Testis (tissue), 2 donors: ENCODE data around the gene LPAR1.

Experiments
- CTCF ChIP-seq, 3 experiments: fragments of 450-650 bp in 2 of 3; fragments of 200-600 bp in 1 of 3; sonication (generic) in 1 of 3; IDR thresholded peaks; one replicate each; pipeline ENCODE4 v1.5.1; 2016 to 2019; ENCODE audit warnings: antibody characterized with exemption in 3 of 3, mild to moderate bottlenecking in 2 of 3, moderate library complexity in 1 of 3
- POLR2A ChIP-seq: fragments of 450-650 bp; IDR thresholded peaks from one replicate; pipeline ENCODE4 v1.6.1; 2017; ENCODE audit warnings: antibody characterized with exemption, mild to moderate bottlenecking, moderate library complexity

DNA sequence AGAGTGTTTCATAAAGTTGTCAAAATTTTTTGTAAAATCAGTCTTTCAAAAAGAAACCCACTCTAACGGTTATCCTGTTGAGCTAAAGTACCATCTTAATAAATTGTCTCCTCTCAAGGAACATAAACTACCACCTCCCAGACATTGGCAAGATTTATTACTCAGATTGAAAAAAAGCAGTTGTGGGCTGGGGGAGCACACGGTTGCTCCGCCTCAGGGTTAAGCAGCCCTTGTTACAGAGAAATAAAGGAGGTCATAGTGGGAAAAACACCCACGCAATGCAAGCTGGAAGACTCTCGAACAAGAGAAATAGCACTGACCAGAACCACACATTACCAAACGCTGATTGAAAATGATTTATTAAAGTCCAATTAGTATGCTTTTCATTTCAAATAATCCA lies 165.3 kb downstream of the LPAR1 start:
- TF ChIP-seq CTCF (IDR thresholded peaks at IDR 0.05) = no peak
- TF ChIP-seq POLR2A = no peak
